GM18870 (cell line): Measurements from ENCODE around the gene CYFIP2.

Source experiments
- ATAC-seq: cut with Tn5 transposase; IDR thresholded peaks from one replicate; pipeline ENCODE4 v1.9.1; 2021; ENCODE audit warnings: moderate library complexity; ENCODE audit not compliant: unreplicated experiment

CYFIP2 gene

DNA sequence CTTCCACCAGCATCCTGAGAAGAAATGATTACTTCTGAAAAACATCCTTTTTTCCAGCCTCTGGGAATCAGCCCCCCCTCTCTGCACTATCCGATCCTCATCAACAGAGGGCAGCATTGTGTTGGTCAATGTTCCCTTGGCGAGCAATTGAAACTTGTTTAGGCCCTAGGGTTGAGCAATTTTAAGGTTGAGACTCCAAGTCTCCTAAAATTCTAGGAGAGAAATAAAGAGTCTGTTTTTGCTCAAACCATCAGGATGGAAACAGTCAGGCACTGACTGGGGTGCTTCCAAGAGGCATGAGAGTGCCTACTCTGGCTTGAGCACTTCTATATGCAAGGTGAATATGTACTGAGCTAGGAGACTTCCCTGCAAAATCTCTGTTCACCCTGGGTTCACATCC, 12.4 kb upstream of the CYFIP2 start:
- ATAC-seq: peak; percentile 38

DNA sequence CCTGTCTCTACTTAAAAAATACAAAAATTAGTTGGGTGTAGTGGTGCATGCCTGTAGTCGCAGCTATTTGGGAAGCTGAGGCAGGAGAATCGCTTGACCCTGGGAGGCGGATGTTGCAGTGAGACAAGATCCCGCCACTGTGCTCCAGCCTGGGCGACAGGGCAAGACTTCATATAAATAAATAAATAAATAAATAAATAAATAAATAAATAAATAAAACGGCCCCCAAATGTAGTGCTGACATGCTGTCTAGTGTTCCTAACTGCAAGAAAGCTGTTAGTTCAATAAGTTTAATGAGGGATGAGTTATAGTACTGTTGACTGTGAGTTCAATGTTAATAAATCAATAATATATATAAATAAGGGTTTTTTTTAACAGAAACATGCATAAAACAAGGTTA, 7.5 kb upstream of the CYFIP2 start:
- no peak for ATAC-seq

DNA sequence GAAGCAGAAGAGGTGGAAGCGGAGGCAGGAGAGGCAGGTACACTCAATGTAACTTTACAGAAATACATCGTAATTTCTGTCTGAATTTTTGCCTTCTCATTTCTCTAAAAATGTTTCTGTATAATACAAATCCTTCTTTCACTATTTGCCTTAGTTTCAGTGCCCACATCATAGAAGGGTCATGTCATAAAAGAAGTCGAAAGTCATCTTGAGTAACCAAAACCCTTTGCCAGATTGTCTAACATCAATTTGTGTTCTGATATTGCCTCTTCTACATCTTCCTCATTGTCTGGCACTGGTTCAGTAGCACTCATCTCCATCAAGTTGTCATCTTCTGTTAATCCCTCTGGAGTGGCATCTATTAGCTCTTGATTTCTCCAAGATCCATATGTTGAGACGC, 6.2 kb upstream of the CYFIP2 start:
- no peak for ATAC-seq

DNA sequence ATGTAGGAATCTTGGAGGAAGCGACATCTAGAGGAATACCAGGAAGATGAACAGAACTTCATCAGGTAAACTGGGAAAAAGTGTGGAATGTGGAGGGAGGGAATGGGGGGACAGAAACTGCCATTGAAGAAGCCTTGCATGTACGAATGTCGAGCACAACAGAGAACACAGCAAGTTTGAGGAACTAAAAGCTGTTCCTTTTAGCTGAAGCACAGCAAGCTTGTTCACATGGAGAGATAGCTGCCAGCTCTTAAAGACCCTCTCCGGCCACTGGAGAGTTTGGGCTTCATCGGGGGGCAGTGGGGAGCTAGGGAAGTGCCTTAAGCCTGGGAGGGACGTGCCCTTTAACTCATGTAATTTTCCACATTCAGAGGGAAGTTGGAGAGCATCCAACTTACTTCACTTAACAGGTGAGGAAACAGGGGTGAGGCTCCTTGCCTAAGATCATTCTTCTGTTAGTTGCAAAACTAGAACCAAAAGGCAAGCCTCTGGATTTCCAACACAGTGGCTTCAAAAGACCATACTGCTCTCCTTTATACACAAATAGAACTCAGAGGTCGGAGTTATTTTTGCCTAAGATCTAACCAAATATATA, 2.3 kb upstream of the CYFIP2 start:
- ATAC-seq: no peak

DNA sequence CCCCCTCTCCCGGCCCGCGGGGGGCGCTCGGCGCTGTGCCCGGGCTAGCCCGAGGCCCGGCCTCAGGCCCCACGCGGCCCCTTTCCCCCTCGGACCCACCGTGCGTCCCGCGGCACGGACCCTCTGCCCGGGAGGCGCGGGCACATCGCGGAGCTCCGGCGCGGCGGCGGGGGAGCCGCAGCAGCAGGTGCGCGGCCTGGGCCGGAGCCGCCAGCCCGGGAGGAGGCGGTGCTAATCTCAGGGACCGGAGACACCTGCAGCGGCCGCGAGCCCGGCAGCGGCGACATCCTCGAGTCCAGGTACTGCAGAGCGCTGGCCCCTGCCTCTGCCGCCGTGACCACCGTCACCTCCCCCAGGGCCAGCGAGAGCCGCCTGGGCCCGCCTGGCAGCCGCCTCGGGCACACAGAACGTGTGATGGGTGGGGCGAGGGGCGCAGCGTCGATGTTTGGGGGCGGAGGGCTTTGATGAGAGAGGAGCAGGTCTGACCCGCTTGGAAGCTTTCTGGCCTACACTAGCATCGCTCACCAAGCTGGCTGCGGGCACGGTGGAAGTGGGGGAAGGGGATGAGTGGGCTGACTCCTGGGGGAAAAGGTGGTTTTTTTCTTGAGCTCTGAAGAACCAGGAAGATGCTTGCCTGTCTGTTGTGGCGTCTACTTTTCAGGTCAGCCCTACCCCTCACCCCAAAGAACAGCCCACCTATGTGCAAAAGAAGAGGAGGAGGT, 524 bp downstream of the CYFIP2 start:
- peak; percentile 36 for ATAC-seq

DNA sequence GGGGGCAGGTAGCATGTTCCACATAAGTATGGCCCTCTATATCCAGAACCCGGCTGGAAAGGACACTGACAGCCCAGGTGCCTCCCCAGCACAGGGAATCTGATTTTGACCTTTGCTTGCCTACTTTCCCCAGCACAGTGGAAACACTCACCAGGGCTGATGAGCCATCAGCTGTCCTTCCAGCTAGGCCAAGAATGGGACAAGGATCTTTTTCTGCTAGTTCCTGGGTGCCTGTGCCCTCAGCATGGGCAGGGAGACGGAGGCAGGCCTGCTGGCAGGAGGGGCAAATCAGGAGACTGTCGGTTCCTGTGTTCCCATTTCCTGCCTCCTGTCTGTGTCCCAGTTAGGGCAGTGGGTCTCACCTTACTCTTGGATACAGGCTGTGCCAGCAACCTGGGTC, 1.1 kb downstream of the CYFIP2 start:
- ATAC-seq: no peak

DNA sequence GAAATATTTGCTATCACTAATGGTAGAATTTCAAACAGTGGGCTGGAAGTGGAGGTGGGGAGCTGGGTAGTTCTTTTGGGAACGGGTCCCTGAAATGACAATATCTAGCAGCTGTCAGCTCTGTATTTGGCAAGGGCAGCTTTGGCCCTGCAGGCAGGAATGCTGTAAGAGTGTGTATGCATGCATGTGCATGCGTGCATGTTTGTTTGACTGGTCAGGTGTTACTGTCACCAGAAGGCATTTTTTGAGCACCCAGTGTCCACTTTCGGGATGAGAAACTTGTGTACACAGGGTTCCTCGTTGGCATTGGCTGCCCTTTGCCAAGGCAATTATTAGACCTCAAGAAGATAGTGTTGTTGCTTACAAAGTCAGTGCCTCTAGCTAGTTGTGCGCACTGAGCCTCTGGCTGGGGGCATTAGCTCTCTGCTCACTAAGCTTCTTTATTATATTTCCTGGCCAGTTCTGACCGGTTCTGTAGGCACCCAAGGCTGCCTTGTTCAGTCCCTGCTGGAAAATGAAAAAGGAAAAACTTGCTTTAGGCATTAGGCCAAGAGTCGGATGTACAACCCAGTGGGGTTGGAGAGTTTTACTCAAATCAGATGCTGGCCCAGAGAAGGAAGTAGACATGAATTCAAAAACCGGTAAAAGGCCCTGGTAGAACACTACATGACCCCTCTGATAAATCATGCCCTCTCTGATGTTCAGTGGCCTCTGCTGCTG, 2.0 kb downstream of the CYFIP2 start:
- no peak for ATAC-seq

DNA sequence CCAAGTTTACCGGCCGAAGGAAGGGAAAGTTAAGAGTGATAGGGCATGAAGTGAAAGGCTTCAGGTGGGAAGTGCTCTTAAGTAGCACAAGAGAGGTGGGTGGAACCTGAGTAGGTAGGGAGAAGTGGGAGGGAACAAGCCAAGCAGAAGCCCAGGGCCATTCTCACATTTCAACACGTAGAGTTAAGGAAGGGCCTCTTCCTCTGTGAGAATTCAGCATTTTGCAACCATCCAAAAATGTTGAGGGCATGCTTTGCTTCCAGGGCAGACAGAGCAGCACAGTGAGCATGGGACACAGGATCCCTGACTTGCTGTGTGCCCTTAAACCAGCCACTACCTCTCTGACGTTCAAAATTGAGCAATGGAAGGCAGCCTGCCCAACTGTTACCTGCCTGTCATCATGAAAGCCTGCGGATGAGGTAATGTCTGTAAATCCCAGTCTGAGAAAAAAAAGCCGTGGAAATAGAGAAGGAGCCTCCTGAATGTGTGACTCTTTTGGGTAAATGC, 3.3 kb downstream of the CYFIP2 start:
- no peak for ATAC-seq

DNA sequence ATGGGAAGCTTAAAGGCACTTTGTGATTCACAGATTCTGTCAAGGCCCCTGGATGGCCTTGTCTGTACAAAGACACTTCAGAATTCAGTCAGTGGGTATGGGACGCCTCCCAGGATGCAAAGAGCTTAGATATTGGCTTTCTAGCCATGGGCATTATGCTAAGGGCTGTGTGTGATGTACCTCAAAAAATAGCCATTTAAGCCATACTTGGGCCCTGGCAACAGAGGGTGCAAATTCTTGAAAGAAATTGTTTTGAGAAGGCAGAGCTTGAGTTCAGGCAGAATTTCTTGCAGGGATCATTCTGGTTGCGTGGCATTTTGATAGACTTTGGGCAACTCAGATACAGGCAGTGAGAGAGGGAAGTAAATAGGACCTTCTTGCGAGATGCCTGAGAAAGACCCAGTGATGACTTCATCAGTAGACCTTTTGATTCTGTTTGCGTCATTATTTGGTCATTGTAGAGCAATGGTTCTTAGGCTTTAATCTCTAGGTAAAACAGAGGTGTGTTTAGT, 3.9 kb downstream of the CYFIP2 start:
- ATAC-seq: no peak

DNA sequence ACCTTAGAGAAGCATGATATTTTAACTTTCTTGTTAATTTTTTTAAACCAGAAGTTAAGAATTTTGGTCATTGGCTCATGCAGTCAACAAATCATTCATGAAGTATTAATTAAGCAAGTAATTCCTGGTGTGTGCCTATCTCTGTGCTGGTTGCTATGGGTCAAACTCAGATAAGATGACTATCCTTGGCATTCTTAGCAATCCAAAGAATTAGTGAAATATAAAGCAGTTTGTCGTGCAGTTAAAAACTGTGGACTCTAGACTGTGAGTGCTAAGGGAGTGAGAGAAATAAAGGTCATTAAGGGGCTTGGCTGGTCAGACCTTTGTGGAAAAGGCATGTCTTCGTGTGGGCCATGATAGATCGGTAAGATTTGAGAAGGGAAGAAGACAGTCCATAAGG, 4.8 kb downstream of the CYFIP2 start:
- ATAC-seq: no peak

DNA sequence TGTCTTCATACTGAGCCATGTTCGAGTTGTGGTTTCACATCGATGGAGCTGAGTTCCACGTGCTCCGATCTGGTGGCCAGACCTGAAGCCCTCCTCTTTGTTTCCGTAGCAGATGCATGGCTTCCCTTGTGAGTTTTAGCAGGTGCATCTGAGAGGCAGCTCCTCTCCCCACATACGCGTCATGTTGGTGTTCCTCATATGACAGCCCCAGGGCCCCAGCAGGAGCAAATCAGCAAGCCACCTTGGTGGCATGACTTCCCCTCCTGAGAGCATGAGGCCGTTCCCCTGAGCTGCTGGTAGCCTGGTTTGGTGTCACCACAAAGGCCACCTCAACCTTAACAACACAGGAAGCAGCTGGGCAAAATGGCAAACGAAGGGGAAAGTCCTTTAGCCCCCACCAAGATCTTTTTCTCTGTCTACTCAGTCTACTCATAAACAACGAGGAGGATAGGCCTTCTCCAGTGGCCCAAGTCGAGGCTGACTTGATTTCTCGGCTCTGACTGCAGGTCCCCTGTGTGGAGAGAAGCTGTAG, 5.9 kb downstream of the CYFIP2 start:
- peak; percentile 85 for ATAC-seq

DNA sequence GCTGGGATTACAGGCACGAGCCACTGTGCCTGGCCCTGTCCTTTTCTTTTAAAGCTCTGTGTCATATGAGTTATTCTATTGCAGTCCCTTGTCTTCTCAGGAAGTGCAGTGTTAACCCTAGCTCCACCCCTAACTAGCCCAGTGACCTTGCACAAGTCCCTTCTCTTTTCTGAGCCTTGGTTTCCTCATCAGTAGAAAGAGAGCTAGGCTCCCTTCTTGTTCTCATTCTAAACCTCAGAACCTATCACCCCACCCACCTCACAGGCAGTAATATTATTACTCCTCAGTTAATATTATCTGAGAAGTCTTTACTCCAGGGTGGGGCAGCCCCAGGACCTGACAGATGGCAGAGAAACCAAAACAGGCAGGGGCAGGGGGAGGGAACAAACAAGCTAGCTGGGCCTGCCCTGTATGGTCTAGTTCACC, 7.2 kb downstream of the CYFIP2 start:
- peak; percentile 43 for ATAC-seq

DNA sequence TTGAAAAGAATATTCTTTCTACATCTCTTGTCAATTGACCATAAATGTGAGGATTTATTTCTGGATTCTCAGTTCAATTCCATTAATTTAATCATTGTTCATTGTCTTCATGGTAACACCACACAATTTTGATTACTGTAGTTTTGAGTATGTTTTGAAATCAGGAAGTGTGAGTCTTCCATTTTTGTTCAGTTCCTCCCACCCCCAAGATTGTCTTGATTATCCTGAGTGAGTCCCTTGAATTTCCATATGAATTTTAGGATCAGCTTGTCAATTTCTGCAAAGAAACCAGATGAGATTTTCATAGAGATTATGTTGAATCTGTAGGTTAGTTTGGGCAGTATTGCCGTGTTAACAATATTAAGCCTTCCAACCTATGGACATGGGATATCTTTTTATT, 9.5 kb downstream of the CYFIP2 start:
- ATAC-seq: no peak

DNA sequence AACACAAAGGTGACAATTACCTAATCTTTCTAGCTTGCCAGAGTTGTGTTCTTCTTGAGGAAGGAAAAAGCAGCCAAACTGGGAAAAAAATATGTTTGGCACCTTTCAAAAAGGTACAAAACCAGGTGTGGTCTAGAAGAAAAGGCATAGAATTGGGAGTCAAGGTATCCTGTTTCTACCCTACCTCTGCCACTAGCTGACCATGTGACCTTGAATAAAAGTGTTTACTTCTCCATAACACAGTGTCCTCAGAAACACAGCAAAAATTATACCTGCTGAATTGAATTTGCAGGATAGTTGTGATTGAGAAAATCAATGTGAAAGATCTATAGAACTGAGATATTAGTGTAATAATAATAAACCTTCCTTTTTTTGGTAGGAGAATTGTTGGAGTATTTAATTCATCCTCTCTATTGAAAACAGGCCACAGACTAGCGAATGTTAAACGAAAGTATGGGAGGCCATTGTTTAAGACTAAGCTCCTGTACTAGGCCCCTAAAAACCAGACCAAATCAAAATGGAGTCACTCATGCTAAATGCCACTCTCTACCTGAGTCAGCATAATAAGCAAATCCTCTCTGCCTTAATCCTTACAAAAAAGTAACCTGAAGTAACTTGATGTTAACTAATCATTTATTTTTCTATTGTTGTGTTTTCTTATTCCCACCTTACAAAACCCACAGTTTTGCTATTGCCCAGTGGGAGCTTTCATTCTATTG, 12.6 kb downstream of the CYFIP2 start:
- ATAC-seq: no peak

DNA sequence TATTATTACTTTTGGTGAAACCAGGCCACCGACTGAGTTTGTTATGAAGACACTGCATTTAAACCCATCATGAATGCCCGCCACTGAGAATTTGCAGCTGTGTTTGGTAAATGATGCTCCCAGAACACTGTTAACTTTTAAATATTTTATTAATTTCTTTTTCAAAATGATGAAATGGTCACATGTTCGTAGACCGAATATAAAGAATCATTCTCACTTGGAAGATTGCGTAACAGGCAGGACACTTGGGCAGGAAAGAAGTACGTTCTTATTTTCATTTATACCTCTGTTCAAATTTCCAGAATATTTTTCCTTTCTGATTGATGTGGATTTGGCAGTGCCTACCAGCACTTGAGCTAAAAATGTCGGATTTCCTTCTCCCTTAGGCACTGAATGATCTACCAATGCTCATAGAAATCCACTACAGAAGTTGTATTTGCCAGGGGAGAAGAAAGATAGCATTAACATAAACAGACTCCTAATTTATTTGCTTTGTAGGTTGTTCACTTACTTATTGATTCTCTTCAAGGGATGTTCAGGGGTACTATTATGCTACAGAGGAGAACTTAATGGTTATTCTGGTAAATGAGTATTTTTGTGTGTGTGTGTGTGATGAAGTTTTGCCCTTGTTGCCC, 13.8 kb downstream of the CYFIP2 start:
- no peak for ATAC-seq

DNA sequence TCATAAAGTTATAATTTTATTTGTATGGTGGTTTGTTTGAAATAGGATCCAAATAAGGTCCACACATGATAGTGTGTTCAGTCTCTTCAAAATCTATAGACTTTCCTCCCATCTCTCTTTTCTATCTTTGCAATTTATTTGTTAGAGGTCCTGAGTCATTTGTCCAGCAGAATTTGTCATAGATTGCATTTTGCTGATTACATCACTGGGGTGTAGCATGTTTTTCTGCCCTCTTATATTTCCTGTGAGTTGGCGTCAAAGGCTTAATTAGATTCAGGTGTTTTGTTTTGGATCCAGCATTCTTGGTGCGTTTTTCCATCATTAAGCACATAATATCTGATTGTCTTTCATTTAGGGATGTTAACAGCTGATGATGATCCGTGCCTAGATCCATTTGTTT, 15.0 kb downstream of the CYFIP2 start:
- no peak for ATAC-seq

DNA sequence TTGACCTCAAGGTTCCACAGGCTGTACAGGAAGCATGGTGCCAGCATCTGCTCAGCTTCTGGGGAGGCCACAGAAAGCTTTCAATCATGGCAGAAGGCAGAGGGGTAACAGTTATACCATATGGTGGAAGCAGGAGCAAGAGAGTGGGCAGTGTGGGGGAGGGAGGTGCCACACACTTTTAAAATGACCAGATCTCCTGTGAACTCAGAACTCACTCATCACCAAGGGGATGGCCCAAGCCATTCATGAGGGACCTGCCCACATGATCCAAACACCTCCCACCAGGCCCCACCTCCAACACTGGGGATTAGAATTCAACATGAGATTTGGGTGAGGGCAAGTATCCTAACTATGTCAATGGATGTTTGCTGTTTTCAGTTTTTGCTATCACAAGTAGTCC, 16.2 kb downstream of the CYFIP2 start:
- ATAC-seq: no peak

DNA sequence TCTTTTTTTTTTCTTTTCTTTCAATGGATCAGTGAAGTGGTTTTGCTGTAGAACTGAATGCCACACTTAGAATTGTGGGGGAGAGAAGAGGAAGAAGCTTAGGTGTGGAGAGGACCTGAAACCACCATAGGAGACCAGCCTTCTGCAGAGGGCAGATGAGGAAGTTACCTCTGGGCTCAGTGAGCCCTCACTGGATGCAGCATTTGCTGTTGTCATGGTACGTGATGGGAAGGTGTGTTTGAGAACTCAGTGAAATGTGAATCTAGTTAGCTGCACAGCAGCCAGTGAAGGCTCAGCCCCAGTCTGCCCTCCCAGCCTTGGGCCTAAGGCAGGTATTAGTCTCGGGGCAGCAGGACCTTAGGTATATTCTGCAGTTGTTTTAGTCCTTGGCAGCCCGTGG, 17.5 kb downstream of the CYFIP2 start:
- ATAC-seq: peak; percentile 99

DNA sequence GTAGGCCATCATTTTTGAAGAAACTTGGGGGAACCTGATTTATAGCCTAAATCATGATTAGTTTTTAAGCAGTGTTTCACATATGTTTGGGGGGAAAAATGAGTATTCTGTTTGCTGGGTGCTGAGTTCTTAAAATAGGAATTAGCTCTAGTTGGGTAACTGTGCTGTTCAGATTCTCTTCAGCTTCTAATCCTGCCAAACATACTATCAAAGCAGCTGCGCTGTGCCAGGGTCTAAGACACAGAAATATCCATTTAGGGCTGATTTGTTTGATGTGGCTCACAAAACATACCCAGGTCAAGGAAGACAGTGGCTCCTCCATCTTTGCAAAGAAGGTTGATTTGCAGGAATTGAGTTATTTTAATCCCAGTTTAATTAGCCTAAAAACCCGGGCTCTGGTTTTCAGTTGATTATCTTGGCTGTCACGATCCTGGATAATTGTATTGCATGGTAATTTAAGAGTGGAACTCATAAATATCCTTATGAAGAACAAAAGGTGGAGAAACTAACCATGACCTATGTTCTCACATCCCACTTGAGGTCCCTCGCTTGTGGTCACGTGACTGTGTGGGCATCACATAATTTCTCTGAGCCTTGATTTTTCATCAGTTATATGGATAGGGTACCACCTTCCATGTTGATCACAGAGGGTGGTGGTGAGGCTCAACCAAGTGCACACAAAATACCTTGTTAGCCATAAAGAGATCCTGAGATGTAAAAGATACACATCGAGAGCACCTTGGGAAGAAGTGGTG, 18.7 kb downstream of the CYFIP2 start:
- ATAC-seq: no peak
